ENCODE measurements around the gene TTC38.
A peak's percentile ranks its signal among the peaks of the same experiment; 100 is the strongest.
"Not testable (repeated sequence)": the region's sequence is repeated elsewhere in the genome, so short reads cannot be mapped to it uniquely, and the experiment has no call there.

Gene TTC38

GRCh38 chr22:46297151-46297812 lies 29.5 kb downstream of the TTC38 start:
- peak; percentile 8 for DNase-seq

GRCh38 chr22:46299101-46299500 lies 31.3 kb downstream of the TTC38 start:
- no peak for DNase-seq

DNA sequence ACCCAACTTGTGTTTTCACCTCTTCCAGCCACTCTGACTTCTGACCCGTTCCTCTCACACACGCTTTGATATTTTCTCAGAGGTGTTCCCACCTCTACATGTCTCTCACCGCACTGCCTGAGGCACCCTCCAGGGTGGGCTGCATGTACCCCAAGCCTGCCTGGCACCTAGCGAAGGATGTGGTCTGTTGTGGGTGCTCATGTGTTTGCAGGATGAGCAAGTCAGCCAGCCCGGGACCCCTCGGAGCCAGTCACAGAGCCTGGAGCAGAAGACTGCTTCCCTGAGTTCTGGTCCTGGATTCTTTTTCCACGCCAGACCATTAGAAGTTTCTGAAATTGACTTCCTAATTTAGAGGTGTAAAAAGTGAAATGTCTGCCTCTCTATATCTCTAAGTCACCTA lies 32.7 kb downstream of the TTC38 start:
- DNase-seq: no peak

DNA sequence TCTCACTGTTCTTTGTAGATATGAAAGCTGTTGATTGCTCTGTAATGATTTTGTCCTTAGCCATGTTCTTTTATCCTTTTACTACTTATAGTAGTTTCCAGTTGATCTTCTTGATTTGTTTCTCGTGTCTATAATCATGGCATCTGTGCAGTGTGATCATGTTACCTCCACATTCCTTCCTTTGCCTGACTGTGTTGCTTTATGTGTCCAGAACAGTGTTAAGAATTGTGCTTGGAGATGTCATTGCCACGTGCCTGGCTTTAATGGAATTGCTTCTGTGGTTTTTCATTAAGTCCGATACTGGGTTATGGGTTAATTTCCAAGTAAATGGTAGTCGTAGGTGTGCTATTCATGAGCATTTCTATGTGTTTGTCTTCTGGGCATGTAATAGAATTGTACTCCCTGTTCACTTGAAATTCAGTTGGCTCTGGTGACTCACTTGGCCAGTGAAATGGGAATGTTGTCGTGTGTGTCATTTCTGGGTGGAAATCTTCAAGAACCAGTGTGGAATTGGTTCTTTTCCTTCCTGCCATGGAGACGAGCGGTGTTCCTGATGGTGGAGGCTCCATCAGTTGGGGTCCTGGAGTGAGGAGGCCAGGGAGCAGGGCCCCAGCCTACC lies 35.6 kb downstream of the TTC38 start:
- no peak for DNase-seq

DNA sequence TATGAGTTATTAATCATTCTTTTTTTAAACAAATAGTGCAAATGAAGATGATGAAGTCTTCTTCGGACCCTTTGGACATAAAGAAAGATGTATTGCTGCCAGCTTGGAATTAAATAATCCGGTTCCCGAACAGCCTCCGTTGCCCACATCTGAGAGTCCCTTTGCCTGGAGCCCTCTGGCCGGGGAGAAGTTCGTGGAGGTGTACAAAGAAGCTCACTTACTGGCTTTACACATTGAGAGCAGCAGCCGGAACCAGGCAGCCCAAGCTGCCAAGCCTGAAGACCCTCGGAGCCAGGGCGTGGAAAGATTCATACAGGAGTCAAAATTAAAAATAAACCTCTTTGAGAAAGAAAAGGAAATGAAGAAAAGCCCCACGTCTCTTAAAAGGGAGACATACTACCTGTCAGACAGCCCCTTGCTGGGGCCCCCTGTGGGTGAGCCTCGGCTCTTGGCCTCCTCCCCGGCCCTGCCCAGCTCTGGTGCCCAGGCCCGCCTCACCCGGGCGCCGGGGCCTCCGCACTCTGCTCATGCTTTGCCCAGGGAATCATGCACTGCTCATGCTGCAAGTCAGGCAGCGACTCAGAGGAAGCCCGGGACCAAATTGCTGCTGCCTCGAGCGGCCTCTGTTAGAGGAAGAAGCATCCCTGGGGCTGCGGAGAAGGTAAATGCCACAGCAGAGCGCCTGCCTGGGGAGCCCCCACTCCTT lies 40.6 kb downstream of the TTC38 start:
- no peak for DNase-seq

DNA sequence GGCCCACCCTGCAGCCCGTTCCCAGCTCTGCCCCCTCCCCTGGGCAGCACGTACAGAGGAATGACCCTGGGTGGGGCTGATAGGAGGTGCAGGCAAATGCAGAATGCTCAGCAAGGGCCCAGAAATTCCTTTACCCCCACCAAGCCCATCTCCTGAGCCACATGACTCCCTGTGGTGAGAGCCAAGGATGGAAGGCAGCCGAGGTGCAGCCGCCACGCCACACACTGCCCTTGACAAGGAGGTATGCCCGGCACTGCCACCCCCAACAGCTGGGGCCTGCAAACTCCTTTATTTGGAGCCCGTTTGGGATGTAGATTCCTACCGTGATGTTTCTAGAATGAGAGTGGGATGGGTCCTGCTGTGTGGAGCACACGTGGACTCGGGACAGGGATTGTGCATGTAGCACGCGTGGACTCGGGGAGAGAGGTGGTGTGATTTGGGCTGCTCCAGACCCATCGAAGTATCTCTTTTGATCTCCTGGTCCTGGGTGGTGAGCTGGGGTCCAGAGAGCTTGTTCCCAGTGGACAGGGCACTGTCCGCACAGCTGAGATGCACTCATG lies 41.8 kb downstream of the TTC38 start:
- no peak for DNase-seq

DNA sequence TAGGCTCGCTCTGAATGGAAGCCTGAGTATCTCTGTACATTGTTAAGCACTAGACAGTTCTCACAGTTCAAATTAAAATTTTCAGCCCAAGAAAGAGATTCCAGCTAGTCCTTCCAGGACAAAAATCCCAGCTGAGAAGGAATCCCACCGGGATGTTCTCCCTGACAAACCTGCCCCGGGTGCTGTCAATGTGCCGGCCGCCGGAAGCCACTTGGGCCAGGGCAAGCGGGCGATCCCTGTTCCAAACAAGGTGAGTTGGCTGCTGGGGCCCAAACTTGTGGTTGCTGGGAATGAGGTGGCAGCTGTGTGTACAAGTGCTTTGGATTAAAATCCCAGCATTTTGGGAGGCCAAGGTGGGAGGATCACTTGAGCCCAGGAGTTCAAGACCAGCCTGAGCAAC lies 44.2 kb downstream of the TTC38 start:
- DNase-seq: no peak

DNA sequence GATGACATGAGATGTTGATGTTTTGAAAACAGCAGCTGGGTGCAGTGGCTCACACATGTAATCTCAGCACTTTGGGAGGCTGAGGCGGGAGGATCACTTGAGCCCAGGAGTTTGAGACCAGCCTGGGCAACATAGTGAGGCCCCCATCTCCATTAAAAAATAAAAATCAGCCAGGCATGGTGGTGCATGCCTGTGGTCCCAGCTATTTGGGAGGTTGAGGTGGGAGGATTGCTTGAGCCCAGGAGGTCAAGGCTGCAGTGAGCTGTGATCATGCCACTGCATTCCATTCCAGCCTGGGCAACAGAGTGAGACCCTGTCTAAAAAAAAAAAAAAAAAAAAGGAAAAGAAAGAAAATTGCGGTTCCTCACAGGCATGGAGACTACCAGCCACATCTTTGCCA lies 45.0 kb downstream of the TTC38 start:
- DNase-seq: not testable (repeated sequence)

DNA sequence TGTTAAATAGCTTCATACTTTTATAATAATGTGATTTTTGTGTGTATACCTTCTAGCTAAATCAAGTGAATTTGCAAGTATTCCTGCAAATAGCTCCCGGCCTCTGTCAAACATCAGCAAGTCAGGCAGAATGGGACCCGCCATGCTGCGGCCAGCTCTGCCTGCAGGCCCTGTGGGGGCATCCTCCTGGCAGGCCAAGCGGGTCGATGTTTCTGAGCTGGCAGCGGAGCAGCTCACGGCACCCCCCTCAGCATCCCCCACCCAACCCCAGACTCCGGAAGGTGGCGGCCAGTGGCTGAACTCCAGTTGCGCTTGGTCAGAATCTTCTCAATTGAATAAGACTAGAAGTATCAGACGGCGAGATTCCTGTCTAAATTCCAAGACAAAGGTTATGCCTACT lies 48.2 kb downstream of the TTC38 start:
- DNase-seq: no peak

- no peak for DNase-seq
Observed at GRCh38 chr22:46317646-46318045, 49.8 kb downstream of the TTC38 start.

DNA sequence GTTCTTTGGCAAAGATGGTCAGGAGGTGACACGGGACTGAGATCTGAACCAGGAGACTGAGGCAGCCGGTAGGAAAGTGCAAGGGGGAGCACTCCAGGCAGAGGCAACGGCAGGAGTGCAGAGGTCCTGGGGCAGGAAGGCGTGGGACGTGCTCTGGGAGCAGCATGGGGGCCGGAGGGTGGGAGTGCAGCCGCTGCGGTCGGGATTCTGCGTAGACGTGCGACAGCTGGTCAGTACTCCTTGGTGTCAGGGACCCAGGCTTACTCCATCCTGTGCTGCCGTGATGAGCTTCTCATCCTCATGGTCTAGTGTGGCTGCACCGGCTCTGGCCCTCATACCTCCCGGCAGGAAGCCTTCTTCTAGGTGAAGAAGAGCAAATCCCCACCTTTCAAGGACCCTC lies 50.8 kb downstream of the TTC38 start:
- DNase-seq: no peak

GRCh38 chr22:46319319-46319718 lies 51.5 kb downstream of the TTC38 start:
- no peak for DNase-seq

- no peak for DNase-seq
Observed at GRCh38 chr22:46320166-46320710, 52.4 kb downstream of the TTC38 start.

GRCh38 chr22:46320716-46321386 lies 53.0 kb downstream of the TTC38 start:
- DNase-seq: no peak

- no peak for DNase-seq
Observed at GRCh38 chr22:46322711-46323110, 54.9 kb downstream of the TTC38 start.

GRCh38 chr22:46323162-46323561 lies 55.4 kb downstream of the TTC38 start:
- DNase-seq: no peak

DNA sequence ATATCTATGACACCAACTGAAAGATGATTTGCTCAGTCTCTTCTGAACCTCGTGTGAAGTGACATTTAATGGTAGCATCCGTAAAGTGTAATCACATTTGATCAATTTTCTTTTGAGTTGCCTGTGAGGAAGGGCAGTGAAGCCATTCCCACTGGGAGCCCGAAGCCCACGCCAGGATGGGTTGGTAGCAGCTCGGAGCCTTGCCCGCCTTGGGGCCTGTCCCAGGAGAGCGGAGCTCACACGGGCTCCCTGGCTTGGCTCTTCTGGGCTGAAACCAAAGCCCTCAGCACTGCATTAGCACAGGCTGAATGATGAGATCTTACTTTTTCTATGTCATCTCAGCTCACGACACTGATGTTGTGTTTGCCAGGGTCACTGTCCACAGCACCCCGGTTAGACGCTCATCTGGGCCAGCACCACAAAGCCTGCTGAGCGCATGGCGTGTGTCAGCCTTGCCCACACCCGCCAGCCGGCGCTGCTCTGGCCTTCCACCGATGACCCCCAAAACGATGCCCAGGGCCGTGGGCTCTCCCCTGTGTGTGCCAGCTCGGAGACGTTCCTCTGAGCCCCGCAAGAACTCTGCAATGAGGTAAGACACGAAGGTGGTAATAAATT lies 58.4 kb downstream of the TTC38 start:
- no peak for DNase-seq

DNA sequence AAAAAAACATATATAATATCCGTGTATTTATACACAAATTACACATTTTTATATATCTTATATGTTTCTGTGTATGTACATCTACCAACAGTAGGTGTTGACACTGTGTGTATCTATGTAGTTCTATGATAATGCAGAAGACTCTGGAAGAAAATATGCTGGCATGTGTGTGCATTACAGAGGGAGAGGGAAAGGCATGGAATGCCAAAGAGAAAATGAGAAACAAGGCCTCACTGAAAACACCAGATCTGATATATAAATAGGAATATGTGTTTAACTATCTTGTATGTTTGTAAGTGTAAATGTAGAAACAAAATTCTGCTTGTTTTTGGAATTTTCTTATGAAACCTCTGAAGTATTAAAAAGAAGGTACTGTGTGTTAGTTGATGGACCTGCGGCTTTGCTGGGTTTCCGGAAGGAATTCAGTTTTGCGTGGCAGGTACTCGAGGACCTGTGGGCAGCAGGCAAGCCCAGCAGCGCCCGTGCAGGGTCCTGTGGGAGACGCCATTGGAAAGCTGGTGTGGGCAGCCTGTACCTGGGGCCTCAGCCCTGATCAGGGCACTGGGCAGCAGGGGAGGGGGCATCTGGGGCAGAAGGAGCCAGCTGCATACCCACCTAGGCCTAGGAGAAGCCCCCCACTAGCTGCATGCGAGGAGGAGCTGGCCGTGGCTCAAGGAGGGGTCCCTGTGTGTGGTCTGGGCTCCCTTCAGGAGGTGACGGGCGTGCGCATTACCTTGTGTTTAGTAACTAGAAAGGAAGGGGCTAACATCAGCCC lies 60.1 kb downstream of the TTC38 start:
- no peak for DNase-seq

- DNase-seq: no peak
Observed at GRCh38 chr22:46328797-46329196, 61.0 kb downstream of the TTC38 start.

GRCh38 chr22:46329616-46330015 lies 61.8 kb downstream of the TTC38 start:
- DNase-seq: no peak

- no peak for DNase-seq
Observed at GRCh38 chr22:46330426-46330825, 62.6 kb downstream of the TTC38 start.

DNA sequence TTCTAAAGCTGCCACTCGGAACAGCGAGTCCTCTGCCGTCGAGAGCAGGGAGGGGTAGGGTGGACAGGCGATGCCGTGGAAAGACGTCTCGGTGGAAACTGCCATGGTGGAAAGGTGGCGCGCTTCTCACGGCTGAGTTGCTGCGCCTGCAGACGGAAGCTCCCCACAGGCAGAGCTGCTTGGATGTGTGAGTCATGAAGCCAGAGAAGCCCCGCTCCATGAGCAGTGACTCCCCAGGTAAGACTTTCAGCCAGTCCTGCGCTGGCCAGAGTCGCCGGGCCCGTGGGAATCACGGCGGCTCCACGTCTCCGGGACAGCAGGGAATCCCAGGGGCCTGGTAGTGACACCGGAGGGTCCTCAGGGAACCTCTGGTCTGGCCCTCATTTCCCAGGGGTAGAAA lies 63.7 kb downstream of the TTC38 start:
- no peak for DNase-seq

Measured in T1000 (cell line).